GM21515 (cell line): ENCODE measurements around the gene AARS1.
"Not testable (repeated sequence)": the region's sequence is repeated elsewhere in the genome, so short reads cannot be mapped to it uniquely, and the experiment has no call there.

Source experiments
- ATAC-seq: cut with Tn5 transposase; IDR thresholded peaks from one replicate; pipeline ENCODE4 v1.9.1; 2021; ENCODE audit not compliant: unreplicated experiment

AARS1 gene

DNA sequence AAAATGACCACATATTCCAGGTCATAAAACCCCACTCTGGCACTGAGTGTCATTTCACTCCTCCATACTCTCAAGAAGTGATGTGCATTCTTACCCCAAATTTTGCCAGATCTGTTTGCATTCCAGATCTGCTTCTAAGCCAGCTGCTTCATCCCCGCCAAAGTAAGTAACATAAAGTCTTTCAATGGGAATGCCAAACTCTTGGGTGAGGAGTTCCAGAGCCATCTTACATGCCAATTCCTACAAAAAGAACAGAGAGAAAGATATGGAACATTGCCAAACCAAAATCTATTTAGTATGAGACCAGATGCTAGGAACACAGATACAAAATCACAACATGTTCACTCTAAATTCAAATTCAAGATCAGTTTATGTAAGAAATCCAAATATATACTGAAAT lies 12.9 kb downstream of the AARS1 start:
- ATAC-seq = no peak

DNA sequence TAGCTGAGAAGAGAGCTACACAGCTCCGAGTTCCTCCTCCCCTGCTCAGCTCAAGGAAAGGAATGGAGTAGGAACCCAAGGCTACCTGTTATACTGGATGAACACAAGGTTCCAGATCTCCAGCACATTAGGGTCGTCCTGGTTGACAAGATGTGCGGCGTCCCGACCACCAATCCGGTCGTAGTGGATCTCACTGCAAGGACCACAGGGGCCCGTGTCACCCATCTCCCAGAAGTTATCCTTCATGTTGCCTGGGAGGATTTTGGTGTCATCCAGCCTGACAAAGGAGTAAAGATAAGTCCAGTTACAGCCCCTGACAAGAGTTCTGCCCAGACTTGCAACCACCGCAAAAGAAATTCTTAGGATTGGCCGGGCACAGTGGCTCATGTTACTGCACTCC lies 17.6 kb downstream of the AARS1 start:
- ATAC-seq = no peak

DNA sequence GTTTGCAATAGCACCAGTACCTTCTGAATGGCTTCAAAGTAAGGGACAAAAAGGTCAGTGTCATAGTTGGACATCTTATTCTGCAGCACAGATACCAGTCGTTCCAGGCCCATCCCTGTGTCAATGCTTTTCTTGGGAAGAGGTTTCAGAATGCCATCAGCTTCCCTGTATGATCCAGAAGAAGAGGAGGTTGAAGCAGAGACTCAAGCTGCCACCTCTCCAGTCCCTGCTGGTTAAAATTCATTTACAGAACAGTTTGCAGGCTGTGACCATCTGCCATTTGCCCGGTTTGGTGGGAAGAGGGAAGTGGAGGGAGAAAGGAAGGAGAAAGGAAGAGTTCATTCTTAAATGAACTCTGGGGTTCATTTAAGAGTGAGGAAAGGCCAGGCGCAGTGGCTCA lies 19.1 kb downstream of the AARS1 start:
- ATAC-seq = no peak

DNA sequence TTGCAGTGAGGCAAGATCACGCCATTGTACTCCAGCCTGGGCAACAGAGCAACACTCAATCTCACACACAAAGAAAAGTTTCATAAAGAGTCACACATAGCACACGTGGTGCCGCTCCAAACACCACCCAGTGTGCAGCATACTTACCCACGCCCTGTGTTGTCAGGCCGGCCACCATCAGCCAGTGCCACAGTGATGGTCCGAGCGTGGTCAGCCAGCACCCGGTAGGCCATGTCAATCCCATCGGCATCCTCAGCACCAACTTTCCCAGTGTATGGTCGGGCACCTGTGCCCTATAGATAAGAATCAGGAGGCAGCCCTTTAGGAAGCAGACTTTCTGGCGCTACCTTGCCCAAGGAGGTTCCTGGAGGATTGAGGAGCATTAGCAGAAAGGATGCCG lies 19.8 kb downstream of the AARS1 start:
- no peak for ATAC-seq

DNA sequence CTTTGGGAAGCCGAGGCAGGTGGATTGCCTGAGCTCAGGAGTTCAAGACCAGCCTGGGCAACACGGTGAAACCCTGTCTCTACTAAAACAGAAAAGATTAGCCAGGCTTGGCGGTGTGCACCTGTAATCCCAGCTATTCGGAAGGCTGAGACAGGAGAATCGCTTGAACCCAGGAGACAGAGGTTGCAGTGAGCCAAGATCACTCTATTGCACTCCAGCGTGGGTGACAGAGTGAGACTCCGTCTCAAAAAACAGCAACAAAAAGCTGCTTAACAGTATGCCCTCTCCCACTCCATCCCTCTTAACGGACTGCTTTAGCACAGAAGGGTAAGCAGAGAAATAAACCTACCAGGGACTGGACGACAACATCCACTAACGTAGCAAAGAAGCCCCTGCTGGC lies 21.4 kb downstream of the AARS1 start:
- not testable (repeated sequence) for ATAC-seq

DNA sequence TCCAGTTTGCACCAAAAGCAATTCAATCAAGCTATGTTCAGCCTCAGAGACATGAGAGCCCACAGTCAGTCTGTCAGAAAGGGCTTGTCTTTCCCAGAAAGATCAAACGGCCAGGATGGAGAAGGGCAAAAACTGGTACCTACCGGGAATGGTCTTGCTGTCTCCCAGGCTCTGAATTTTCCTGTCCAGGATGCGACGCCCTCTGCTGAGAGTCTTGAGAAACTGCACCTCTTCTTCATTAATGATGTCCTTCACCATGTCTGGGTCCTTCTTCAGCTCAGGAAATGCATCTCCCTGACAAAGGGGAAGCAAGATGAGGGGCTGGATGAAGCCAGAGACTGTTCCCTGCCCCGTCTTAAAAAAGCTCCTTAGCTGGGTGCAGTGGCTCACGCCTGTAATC lies 21.8 kb downstream of the AARS1 start:
- no peak for ATAC-seq

DNA sequence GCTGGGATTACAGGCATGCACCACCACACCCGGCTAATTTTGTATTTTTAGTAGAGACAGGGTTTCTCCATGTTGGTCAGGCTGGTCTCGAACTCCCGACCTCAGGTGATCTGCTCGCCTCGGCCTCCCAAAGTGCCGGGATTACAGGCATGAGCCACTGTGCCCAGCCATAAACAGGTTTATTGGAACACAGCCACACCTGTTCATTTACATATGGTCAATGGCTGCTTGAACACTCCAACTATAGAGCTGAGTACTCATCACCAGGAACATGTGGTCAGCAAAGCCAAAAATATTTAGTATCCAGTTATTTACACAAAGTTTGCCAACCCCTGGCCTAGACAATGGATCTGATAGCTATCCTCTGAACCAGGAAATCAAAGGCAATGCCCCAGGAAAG lies 29.4 kb downstream of the AARS1 start:
- ATAC-seq = not testable (repeated sequence)

DNA sequence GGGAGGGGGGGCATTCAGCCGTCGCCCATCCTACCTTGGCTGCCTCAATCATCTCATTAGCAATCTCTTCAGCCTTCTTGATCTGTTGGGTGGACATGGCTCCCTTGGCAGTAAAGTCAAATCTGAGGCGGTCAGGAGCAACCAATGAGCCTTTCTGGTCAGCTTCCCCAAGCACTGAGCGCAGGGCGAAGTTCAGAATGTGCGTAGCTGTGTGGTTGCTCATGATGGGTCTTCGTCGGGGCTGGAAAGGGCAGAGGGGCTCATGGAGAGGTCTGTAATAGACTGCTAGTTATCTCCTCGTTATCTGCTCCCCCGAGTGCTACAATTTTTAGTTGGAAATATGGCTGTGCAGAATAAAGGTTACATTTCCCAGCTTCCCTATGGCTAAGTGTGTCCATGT lies 30.4 kb downstream of the AARS1 start:
- ATAC-seq = no peak

DNA sequence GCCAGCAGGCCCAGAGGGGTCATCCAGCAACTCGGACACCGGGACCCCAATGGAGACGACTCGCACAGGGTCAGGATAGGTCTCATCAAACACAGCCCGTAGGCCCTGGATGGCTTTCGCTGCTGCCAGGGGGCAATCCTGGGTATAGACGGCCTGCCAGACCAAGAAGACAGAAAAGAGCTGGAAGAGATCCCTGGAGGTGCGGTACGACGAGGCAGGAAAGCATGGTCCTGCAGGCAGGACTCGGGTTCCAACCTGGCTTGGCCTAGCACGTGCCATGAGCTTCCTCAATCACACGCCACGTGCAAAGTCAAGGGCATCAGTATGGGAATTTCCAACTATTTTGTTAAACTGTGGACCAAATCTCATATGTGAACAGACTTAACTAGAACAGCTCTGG lies 31.2 kb downstream of the AARS1 start:
- ATAC-seq = no peak

DNA sequence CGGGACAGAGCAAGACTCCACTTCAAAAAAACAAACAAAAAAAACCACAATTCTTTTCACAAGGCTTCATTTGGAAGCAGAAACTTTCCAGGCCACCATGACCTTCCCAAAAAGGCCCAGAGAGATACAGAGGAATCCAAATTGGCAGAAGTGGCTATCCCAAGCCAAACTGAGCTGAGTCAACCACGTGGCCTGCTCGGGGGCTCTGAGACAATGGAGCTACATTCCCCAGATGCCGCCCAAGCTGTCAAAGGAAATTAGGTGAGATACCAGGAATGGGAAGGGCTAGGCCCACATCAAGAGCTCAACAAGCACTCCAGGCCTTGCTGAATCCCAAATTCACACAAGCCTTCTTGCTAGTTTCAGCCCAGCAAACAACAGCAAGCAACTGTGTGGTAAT lies 31.9 kb downstream of the AARS1 start:
- ATAC-seq = no peak

DNA sequence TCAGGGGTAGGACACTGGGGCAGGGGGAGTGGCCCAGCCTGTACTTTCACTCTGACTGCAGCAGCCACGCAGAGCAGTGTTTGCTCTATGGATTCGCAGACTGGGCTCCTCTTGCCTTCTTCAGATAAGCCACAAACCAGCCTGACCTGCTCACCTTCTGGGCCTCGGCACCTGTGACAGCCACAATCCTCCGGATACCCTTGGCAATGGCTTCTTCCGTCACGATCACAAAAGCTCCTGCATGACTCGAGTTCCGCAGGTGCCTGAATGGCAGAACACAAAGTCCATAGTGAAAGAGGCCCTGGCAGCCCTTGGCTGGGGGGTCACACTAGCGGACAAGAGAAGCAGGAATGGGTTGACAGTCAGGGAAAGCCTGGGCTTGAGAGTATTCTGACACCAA lies 33.7 kb downstream of the AARS1 start:
- no peak for ATAC-seq

DNA sequence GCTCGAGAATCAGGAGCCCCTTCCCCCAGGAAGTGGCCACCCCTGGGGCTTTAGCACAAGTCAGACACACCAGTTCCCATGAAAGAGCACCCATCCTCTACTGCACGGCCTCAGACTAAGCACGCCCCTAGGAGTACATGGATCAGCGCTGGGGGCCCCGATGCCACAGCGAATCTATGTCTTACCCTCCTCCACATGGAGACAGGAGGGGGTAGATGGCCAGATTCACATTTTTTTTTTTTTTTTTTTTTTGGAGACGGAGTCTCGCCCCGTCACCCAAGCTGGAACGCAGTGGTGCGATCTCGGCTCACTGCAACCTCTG lies 34.4 kb downstream of the AARS1 start:
- no peak for ATAC-seq

DNA sequence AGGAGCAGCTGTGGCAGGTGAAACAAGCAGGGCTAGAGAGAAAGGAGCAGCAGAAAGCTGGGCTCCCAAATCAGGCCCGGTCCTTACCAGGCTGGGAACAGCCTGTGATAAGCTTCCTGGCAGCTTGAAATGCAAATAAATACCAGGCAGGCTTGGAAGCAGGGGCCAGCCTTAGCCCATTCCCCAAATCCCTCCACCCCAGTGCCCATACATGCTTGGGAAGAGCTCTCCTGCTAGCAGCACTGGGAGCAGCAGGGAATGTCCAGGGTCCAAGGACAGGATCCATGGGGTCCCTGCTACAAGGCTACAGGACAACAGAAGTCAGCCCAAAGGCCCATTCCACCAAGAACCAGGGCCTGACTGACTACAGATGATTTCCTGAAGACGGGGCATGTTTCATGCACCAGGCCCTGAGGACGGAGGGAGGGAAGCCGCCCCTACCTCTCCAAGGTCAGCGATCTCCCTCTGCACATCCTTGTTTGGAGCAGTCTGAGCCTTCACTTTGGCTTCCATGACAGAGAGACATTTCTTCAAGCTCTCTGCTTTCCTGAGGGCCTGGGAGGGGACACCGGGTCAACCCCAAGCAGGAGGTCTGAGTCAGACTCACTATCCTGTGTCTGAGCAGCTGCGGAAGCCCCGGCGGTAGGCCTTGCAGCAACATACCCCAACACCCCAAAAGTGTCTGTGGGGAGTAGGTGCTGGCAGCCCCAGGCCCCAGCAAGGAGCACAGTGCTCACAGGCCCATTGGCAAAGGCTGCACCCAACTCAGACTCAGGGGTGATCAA lies 34.9 kb downstream of the AARS1 start:
- ATAC-seq = no peak

DNA sequence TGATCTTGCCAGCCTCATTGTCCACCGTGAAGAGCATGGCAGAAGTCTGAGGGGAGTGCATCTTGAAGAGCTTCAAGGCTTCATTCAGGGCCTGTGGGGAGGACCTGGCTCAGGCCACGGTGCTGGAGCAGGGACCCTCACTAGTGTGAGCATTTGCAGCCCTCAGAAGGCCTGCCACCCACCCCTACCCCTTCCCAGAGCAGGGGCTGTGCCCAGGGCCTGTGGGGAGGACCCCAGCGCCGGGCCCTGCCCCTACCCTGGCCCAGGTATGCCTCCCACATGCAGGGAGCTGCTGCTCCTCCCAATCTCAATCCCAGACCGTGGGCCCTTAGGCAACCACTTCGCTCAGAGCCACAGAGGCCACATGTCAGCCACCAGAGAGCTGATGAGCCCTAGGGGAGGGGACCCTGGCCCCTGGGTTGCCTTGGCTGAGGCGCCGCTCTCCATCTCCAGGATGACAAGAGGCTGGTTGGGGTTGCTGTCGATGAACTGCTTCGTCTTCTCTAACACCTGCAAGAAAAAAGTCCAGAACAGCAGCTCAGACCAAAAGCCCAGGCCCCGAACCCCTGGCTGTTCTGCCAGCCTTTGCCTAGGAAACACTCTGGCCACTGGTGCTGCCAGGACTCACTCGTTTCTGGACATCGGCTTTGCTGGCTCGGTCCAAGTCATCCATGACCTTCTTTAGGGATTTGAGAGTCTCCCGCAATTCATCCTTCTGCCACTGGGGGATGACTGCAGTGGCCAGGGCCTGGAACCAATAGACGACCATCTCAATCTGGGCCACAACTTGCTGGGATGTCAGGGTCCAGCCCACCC lies 35.8 kb downstream of the AARS1 start:
- ATAC-seq = no peak

DNA sequence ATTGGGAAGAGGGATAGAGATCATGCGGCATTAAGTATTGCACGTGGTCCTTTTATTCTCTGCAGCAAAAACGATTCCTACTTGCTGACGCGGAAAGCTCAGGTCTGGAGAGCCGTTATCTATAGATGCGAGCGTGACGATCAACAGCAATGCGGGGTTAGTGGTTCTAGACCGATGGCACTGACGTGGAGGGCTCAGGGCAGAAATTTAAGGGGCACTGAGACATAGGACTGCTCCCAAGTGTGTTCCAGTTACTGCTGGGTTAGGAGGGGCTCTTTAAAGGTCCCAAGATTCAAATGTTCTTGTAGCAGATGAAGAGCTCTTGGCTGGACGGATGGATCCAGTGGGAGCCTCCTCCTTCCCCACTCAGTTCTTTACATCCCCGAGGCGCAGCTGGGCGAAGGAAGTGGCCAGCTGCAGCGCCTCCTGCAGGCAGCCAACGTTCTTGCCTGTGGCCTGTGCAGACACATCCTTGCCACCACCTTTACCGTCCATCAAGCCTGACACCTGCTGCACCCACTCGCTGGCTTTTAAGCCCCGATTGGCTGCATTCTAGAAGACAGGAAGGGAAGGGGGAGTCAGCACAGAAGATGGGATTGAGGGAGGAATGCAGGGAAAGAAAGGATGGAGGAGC lies 36.8 kb downstream of the AARS1 start:
- ATAC-seq = no peak

DNA sequence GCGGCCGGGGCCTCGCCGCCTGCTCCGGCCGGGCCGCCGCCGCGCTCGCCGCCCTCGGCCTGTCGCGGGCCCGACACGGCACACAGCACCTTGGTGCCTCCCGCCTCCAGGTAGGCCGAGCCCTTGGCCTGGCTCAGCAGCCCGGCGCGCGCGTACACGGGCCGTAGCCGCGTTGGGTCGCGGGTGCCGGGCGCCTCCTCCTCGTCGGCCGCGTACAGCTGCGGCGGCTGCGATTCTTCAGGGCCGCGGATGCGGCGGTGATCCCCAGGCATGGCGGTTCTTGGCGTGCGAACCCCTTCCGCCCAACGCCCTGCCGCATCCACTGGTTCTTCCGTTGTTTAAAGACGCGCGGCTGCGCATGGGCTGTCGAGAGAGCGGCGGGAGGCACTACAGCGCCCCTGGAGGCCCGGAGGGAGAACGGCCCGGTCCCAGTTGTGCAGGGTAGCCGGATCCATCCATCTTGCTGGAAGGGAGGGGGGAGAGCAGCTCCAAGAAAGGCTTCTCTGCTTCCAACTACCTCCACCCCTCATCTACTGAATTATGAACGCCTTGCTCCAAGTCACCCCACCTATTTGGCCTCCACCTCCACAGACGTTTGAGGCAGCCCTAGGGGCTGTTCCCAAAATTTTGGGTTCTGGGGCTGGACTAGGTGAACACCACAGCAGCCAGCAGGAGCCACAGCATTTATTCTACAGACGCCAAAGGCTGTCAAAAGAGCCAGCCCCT lies 37.5 kb downstream of the AARS1 start, which contains the start of gene EXOSC6:
Gene EXOSC6 (minus strand): TSS at position 312 of the 726 bp plus-strand sequence. CDS start 40 bp downstream, at position 272.
- peak; percentile 82 for ATAC-seq

DNA sequence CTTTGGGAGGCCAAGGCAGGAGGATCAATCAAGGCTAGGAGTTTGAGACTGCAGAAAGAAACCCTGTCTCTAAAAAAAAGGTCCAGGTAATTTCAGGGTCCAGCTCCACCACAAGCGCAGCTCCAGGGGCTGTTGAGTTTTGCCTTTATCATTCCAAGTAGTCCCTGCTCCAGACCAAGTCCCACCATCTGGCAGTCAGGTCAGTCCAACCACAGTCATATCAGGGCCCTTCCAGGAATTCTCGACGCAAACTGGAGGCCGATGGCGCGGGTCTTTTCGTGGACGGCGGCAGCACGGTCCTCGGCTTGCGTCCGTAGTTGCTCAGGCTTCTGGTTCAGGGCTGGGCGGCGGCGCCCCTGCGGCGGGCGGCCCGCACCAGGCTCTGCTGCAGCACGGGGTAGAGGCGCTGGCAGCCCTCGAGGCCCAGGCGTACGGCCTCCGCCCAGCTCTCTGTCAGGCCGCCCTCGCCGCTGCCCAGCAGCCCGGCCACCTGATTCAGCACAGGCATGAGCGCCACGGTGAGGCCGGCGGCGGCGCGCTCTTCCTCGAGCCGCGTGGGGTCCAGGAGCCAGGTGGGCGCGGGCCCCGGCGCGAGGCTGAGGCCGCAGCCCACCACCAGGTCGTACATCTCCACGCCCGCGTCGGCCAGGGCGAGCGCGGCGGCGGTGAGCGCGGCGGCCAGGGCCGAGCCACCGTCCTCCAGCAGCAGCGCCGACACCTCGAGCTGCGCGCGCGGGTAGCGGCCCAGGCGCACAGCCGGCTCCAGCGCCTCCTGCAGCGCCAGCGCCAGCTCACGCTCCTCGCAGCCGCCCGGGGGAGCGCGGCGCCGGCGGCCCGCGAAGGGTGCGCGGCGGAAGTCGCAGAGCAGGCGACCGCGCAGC lies 38.3 kb downstream of the AARS1 start:
- ATAC-seq = peak; percentile 39

DNA sequence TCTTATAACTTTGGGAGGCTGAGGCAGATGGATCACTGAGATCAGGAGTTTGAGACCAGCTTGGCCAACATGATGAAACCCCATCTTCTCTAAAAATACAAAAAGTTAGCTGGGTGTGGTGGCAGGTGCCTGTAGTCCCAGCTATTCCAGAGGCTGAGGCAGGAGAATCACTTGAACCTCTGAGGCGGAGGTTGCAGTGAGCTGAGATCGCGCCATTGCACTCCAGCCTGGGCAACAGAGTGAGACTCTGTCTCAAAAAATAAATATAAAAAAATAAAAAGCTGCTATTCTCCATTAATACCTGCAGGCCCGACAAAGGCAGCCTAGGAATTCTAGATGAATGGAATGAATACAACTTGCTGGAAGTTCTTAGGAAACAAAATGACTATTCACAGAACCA lies 39.6 kb downstream of the AARS1 start:
- ATAC-seq = not testable (repeated sequence)

DNA sequence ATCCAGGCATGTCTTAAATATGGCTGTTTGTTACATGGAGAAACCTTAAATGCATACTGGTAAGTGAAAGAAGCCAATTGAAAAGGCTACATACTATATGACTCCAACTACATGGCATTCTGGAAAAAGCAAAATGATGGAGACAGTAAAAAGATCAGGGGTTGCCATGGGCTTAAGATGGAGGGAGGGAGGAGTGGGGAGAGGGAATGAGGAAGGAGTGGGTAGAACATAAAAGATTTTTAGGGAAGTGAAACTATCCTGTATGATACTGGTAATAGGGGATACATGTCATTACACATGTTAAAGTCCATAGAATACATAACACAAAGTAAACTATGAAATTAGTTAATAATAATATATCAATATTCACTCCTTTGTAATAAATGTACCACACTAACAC lies 50.5 kb downstream of the AARS1 start:
- ATAC-seq = not testable (repeated sequence)

DNA sequence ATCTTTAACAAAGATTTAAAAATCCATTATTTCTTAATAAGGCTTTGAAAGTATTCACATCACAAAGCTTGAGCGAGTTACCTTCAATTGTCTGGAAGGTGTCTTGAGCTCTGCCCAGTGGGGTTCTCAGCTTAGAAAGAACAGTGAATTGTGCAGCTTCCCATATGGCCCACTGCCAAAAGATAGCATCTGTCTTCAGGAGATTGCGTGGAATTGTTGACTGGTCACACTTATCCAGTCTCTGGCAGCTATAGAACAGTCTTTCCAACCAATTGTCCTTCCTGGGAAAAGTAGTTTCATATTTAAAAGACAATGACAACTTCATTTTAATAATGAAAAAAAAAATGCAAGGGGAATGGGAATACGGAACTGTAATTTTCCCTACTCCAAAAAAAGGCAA lies 57.5 kb downstream of the AARS1 start:
- not testable (repeated sequence) for ATAC-seq
